Coronary artery (tissue), 2 donors: ENCODE data around the gene AQR.

Experiments
- DNase-seq: peaks from one replicate; pipeline ENCODE4 v3.0.0-alpha.2; 2017; ENCODE audit warnings: low spot score
- H3K27ac ChIP-seq, 2 donors: fragments of 200-600 bp; sonication (generic); one replicate each; pipeline ENCODE4 v1.5.1; 2016 to 2019
- H3K4me3 ChIP-seq: fragments of 200-600 bp; sonication (generic); 2 replicates; pipeline ENCODE4 v1.5.1; 2016; ENCODE audit warnings: mild to moderate bottlenecking, moderate library complexity
- TF ChIP-seq, protein P1 (sequence below): fragments of 200-600 bp; sonication (generic); IDR thresholded peaks from one replicate; pipeline ENCODE4 v1.5.1; 2019; ENCODE audit warnings: antibody characterized with exemption

AQR gene

DNA sequence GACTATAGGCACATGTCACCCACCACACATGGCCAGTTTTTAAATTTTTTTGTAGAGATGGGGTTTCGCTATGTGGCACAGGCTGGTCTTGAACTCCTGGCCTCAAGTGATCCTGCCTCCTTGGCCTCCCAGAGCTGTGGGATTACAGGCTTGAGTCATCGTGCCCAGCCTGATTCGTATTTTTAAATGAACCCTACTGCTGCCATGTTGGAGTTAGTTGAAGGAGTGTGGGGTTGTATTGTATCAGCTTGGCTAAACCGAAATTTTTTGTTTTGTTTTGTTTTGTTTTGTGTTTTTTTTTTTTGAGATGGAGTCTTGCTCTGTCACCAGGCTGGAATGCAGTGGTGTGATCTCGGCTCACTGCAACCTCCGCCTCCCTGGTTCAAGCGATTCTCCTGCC is 30.4 kb upstream of the AQR start:
- Histone ChIP-seq H3K27ac (no peak overlapping the region), H3K4me3 (no peak overlapping the region)
- no peak for DNase-seq
- TF ChIP-seq, protein P1, sequence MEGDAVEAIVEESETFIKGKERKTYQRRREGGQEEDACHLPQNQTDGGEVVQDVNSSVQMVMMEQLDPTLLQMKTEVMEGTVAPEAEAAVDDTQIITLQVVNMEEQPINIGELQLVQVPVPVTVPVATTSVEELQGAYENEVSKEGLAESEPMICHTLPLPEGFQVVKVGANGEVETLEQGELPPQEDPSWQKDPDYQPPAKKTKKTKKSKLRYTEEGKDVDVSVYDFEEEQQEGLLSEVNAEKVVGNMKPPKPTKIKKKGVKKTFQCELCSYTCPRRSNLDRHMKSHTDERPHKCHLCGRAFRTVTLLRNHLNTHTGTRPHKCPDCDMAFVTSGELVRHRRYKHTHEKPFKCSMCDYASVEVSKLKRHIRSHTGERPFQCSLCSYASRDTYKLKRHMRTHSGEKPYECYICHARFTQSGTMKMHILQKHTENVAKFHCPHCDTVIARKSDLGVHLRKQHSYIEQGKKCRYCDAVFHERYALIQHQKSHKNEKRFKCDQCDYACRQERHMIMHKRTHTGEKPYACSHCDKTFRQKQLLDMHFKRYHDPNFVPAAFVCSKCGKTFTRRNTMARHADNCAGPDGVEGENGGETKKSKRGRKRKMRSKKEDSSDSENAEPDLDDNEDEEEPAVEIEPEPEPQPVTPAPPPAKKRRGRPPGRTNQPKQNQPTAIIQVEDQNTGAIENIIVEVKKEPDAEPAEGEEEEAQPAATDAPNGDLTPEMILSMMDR: no peak

DNA sequence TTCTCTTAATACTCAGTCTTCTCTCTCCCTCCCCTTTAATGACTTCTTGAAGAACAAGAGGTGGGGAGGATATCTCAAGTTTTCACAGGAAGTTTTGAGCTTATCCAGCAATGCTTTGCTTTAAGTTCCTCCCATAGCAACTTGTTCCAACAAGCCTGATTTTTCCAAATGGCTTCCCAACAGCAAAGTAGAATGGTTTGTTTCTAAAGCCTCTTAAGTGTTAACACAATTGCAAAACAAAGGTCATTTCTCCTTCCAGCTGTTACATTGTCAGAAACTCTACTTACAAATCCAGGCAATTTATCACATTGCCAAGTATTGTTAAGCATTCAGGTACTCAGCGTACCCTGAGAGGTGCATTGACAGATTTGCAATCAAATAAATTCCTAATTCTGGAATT is 25.4 kb upstream of the AQR start:
- no peak overlapping the region for H3K27ac ChIP-seq
- H3K4me3 ChIP-seq: no peak overlapping the region
- no peak for DNase-seq
- TF ChIP-seq, protein P1: no peak

DNA sequence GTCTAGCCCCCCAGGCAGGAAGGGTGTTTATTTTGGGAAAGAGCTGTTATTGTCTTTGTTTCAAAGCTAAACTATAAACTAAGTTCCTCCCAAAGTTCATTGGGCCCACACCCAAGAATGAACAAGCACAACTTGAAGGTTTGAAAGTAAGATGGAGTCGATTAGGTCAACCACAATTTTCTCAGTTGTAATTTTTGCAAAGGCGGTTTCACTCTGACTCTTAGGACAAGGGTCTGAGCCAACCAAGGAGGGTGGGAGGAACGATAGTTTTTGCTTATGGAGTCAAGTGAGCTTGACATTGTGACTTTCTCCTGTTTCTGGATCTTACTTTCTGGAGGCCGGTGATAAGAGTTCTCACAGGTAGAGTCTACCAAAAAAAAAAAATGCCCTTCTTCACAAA is 24.3 kb upstream of the AQR start:
- no peak for DNase-seq
- Histone ChIP-seq H3K4me3 (no peak overlapping the region), H3K27ac (no peak overlapping the region)
- TF ChIP-seq, protein P1: no peak

DNA sequence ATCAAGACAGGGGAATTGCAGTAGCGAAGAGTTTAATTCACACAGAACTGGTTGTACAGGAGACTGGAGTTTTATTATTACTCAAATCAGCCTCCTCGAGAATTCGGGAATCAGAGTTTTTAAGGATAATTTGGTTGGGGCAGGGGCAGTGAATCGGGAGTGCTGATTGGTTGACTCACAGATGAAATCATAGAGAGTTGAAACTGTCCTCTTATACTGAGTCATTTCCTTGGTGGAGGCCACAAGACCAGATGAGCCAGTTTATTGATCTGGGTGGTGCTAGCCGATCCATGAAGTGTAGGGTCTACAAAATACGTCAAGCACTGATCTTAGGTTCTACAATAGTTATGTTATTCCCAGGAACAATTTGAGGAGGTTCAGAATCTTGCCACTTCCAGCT is 23.9 kb upstream of the AQR start:
- TF ChIP-seq, protein P1: no peak
- Histone ChIP-seq H3K4me3 (no peak overlapping the region), H3K27ac (no peak overlapping the region)
- DNase-seq: no peak

DNA sequence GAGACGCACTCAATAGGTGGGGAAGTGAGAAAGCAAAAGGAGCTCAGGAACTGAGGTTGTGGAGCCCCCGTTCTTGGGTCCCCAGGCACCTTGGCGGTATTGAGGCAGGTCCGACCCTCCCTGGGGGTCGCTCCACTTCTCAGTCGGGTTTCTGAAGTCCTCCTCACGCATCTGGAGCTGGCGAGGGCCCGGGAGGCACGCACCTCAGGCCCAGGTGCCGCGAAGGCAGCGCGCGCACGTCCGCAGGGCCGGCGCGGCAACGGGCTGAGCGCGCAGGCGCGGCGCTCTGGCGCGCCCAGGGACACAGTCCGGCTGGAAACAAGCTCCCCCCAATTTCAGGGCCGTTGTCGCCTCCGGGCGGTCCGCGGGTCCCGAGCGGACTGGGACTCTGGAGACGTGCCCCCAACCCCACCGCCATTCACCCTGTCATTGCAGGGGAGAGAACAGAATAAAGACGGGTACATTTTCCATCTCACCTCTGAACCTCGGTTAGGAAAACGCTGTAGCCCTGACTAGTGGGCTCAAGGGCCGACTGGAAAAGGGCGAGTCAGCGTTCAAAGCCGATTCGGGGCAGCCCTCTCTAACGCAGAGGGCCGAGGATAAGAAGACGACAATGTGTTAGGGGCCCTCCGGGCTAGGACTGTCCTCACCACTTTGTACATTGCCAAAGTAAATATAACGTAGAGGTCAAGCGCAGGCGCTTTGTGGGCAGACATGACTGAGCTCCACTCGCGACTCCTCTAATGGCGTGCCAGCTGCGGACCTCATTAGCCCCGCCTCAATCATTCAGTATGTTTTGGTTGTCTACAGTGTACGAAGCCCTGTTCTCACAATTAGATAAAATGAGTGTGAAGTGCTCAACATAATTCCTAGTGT is 18.7 kb upstream of the AQR start, which contains the start of gene ZNF770:
Gene ZNF770 (minus strand): TSS at position 261 of the 876 bp plus-strand sequence. CDS start 4,853 bp downstream, outside the sequence.
- TF ChIP-seq, protein P1: no peak
- H3K4me3 ChIP-seq: peak within 1 kb of the TSS; percentile 82
- peak; percentile 83 for DNase-seq

DNA sequence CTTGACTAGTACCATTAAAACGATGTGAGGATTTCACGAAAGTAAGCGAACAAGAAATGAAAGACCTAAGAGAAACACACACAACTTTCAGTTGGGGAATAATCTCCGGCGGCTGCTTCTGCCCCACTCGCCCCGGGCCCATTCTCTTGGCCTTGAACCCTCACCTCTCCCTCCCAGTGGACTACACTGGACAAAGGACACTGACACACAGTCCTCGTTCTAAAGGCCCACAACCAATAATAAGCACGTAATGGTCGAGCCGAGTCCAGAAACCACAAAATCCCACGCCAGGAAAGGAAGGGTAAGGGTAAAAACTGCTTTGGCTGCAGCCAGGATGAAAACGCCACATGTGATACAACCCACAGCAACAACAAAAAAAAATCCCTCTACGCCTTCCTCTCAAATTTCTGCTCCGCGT is 18.1 kb upstream of the AQR start:
- DNase-seq: no peak
- Histone ChIP-seq H3K27ac (peak overlapping the region; percentile 95), H3K4me3 (peak overlapping the region; percentile 82)
- TF ChIP-seq, protein P1: no peak

More for the DNA sequence above, 18.7 kb upstream of the AQR start, which contains the start of gene ZNF770:
- peak within 1 kb of the TSS; percentile 95 for H3K27ac ChIP-seq
